HepG2 (cell line): ENCODE results near the gene TSHZ1. TPM values are rescaled to one million over a fixed set of nuclear protein-coding genes. Genes with fewer than 3 reads are reported as not detected.

ENCODE experiments used
- ATAC-seq: fragments of 200-7000 bp; cut with Tn5 transposase; 3 replicates; pipeline ENCODE4 v1.9.1; 2020; ENCODE audit warnings: mild to moderate bottlenecking, moderate library complexity
- BruUV-seq: library from RNA; stranded (reverse); fragments of 400-500 nt; replicated peaks from 2 replicates; lab custom pipeline; 2021; lab: Mats Ljungman, UMichigan
- CTCF ChIA-PET: fragments of 300-600 bp; formaldehyde crosslinking; extraction: SDS; loops from one replicate; lab custom pipeline; 2021; ENCODE audit warnings: low total read pairs, inconsistent platforms, low intra/inter-chr PET ratio; lab: Yijun Ruan, JAX
- POLR2A ChIA-PET: fragments of 350-600 bp; sonication (Branson Sonifier 250); formaldehyde crosslinking; loops from one replicate; lab custom pipeline; 2020; ENCODE audit warnings: antibody characterized with exemption, inconsistent platforms; lab: Yijun Ruan, JAX
- DNase-seq: peaks from one replicate; pipeline ENCODE4 v3.0.0-alpha.2; 2015; ENCODE audit warnings: low spot score
- FAIRE-seq: peaks from 3 replicates; lab custom pipeline; 2011; peaks lifted over from hg19 to GRCh38; lab: Jason Lieb, UNC
- H2AFZ ChIP-seq: one replicate; pipeline ENCODE4 v1.6.1; 2011; ENCODE audit warnings: low read length, inconsistent platforms
- H3K27ac ChIP-seq: fragments of 300-600 bp; 3 replicates; pipeline ENCODE4 v1.8.0; 2011; ENCODE audit warnings: mixed run types, mild to moderate bottlenecking, mixed read lengths, low read length, inconsistent platforms; ENCODE audit not compliant: insufficient read depth; ENCODE audit errors: extremely low read length
- H3K27me3 ChIP-seq, 2 experiments: fragments of 200-600 bp in 1 of 2; 2 replicates in 1 of 2; 3 replicates in 1 of 2; pipeline versions ENCODE4 v1.6.0 to v1.8.0; 2011; ENCODE audit warnings: low read length in 2 of 2, mild to moderate bottlenecking in 2 of 2, moderate library complexity in 2 of 2, inconsistent platforms in 1 of 2; ENCODE audit not compliant: insufficient read depth in 2 of 2, control insufficient read depth in 1 of 2
- H3K36me3 ChIP-seq, 2 experiments: fragments of 200-600 bp in 1 of 2; replicated peaks in 1 of 2; 2 replicates in 1 of 2; 3 replicates in 1 of 2; pipeline versions ENCODE4 v1.5.1 to v1.8.0; 2011; ENCODE audit warnings: low read length in 2 of 2, inconsistent platforms in 1 of 2; ENCODE audit not compliant: insufficient read depth in 2 of 2, control insufficient read depth in 1 of 2
- H3K4me1 ChIP-seq: 2 replicates; pipeline ENCODE4 v1.5.1; 2012; ENCODE audit warnings: low read length, inconsistent platforms; ENCODE audit not compliant: insufficient read depth
- H3K4me2 ChIP-seq: 2 replicates; pipeline ENCODE4 v1.6.0; 2011; ENCODE audit warnings: low read depth, low read length, inconsistent platforms
- H3K4me3 ChIP-seq, 3 experiments: fragments of 200-600 bp in 1 of 3; sonication (generic), shearing (Covaris generic) in 1 of 3; replicated peaks in 1 of 3; 2 replicates each; pipeline ENCODE4 v1.5.1; 2011 to 2016; ENCODE audit warnings: low read length in 3 of 3, inconsistent platforms in 2 of 3, low read depth in 2 of 3, mild to moderate bottlenecking in 2 of 3, control low read depth in 1 of 3, mixed read lengths in 1 of 3; ENCODE audit not compliant: insufficient read depth in 1 of 3
- H3K79me2 ChIP-seq: one replicate; pipeline ENCODE4 v1.6.1; 2011; ENCODE audit warnings: low read length, inconsistent platforms; ENCODE audit not compliant: insufficient read depth
- H3K9ac ChIP-seq: 2 replicates; pipeline ENCODE4 v1.6.0; 2011; ENCODE audit warnings: mild to moderate bottlenecking, low read depth, low read length, inconsistent platforms; ENCODE audit not compliant: insufficient read depth
- H3K9me3 ChIP-seq: 2 replicates; pipeline ENCODE4 v1.5.1; 2012; ENCODE audit warnings: mild to moderate bottlenecking, low read length
- H4K20me1 ChIP-seq: 2 replicates; pipeline ENCODE4 v1.6.0; 2011; ENCODE audit warnings: inconsistent platforms, mild to moderate bottlenecking, low read length, moderate library complexity; ENCODE audit not compliant: insufficient read depth
- JARID2 ChIP-seq: sonication (generic); formaldehyde crosslinking; IDR thresholded peaks from 2 replicates; pipeline ENCODE4 v1.8.1; 2023; ENCODE audit warnings: missing genetic modification reagents, inconsistent platforms; ENCODE audit not compliant: insufficient replicate concordance
- ZNF772 ChIP-seq: sonication (generic); formaldehyde crosslinking; IDR thresholded peaks from 2 replicates; pipeline ENCODE4 v1.5.0; 2020; ENCODE audit warnings: mild to moderate bottlenecking, missing genetic modification reagents
- WGBS: methylation state at CpG from one replicate; pipeline ENCODE4 v1.1.6; 2017; ENCODE audit warnings: low lambda C conversion rate; 5-methylcytosine and 5-hydroxymethylcytosine counted together
- in situ Hi-C: cut with HindIII; loops from 2 replicates; pipeline ENCODE4 v1.10.0; 2017; ENCODE audit warnings: low pct_unique_long_range_greater_than_20kb; ENCODE audit not compliant: extremely low pct_ligation_motif_present
- intact Hi-C: fragments of 100-400 bp; cut with micrococcal nuclease; formaldehyde crosslinking; loops from one replicate; pipeline ENCODE4 v1.10.0; 2022; ENCODE audit not compliant: unreplicated experiment
- polyA plus RNA-seq, 8 experiments: library from polyadenylated mRNA; depleted of rRNA in 3 of 8; stranded (reverse) in 7 of 8; unstranded in 1 of 8; fragments of >200 nt; fragmentation: Illumina TruSeq in 4 of 8; extraction: Trizol in 4 of 8; gene quantifications; 2 replicates each; pipeline versions ENCODE4 v1.2.1 to v1.2.3, GENCODE V29; 2011 to 2016; ENCODE audit warnings: low read depth in 4 of 8, missing spikeins in 1 of 8, mixed read lengths in 1 of 8; ENCODE audit not compliant: insufficient read depth in 1 of 8
- total RNA-seq, 5 experiments: library from RNA; depleted of rRNA; stranded (reverse); fragments of >200 nt; fragmentation: Illumina TruSeq; extraction: Trizol; gene quantifications; 2 replicates each; pipeline ENCODE4 v1.2.3, GENCODE V29; 2016; ENCODE audit warnings: low read depth in 1 of 5

Gene TSHZ1
- total and polyA plus RNA-seq, 2 of the 13 experiments (the other 11 are each of a cell fraction or from before 2014, with no cell fraction given), result 2.5 to 2.7 TPM

DNA sequence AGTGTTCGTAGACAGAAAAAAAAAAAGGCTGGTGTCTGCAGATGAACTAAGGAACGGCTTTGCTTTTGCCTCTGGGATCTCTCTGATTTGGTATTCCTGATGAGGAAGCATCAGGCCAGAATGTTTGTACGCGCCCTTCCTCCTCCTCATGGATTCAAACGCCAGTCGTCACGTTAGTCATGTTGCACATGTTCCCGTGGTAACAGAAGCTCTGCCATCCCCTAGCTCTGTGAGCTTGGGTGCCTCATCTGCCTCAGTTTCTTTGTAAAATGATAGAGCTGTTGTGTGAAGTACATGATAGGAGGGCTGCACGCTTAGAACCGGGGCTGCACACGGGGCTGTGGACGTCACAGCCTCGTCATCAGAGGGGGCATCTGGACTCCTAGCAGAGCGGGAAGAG lies 47.0 kb downstream of the TSHZ1 start:
- POLR2A ChIA-PET, result no interaction called here
- FAIRE-seq, result no peak
- TF ChIP-seq ZNF772, result no peak
- in situ Hi-C loops, result no loop called here
- Histone ChIP-seq H3K36me3 (no peaks in the 10 kb centered on the region; a peak in 2 of 5 replicates), H3K79me2 (no peaks in the 10 kb centered on the region), H3K4me2 (no peak overlapping the region), H3K9me3 (no peaks in the 10 kb centered on the region), H2AFZ (no peak overlapping the region), H3K4me1 (0 out of 2 replicates have a peak, but pooled peaks cover 10% of the 10 kb centered on the region), H3K27ac (no peak overlapping the region), H4K20me1 (no peaks in the 10 kb centered on the region), H3K4me3 (no peak overlapping the region), H3K27me3 (no peaks in the 10 kb centered on the region), H3K9ac (no peak overlapping the region)
- no TSS peak for BruUV-seq
- ATAC-seq, result no peak
- intact Hi-C loops, result no loop called here
- WGBS, result 93% methylated on average over 14 of the region's 14 CpGs
- CTCF ChIA-PET, result no interaction called here
- DNase-seq, result no peak

GRCh38 chr18:75261430-75262223 lies 51.0 kb downstream of the TSHZ1 start:
- 92% methylated on average over 9 of the region's 9 CpGs for WGBS
- no peak for FAIRE-seq
- in situ Hi-C loops (no loop called here), intact Hi-C loops (no loop called here)
- no peak for DNase-seq
- no peak overlapping the region for H3K4me2 ChIP-seq
- BruUV-seq, result no TSS peak
- H3K9ac ChIP-seq, result no peak overlapping the region
- no peaks in the 10 kb centered on the region for H3K79me2 ChIP-seq
- H3K4me1 ChIP-seq, result no peaks in the 10 kb centered on the region
- H3K9me3 ChIP-seq, result no peaks in the 10 kb centered on the region
- H3K27ac ChIP-seq, result no peak overlapping the region
- H2AFZ ChIP-seq, result no peak overlapping the region
- TF ChIP-seq JARID2 (CRISPR knock-in tag), result no peak
- no peaks in the 10 kb centered on the region; a peak in 2 of 5 replicates for H3K36me3 ChIP-seq
- CTCF ChIA-PET, result no interaction called here
- 0 out of 2 replicates have a peak, but pooled peaks cover 4% of the 10 kb centered on the region for H4K20me1 ChIP-seq
- ATAC-seq, result no peak
- no peak overlapping the region for H3K4me3 ChIP-seq
- POLR2A ChIA-PET, result no interaction called here
- no peaks in the 10 kb centered on the region for H3K27me3 ChIP-seq
